ENCODE results near the gene SMOC1.

DNA sequence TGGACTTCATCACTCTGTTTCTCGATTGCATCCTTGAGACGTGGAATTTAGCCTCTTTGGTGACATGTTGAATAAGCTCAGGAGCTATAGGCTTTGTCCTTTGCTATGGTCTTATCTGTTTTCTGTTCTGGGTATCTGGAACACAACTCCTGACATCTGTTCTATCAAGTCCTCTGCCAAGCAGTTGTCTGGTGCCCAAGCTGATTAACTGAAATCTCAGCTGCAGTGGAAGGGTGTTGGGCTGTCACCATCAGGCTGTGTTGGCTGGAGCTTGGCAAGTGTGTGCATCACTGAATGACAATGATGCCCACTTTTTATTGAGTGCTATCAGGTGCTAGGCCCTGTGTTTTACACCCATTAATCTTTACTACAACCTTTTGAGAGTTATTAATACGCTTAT, 77.8 kb downstream of the SMOC1 start:
- no peak for TF ChIP-seq ZNF316 (IDR thresholded peaks at IDR 0.05)
- TF ChIP-seq, protein P1, sequence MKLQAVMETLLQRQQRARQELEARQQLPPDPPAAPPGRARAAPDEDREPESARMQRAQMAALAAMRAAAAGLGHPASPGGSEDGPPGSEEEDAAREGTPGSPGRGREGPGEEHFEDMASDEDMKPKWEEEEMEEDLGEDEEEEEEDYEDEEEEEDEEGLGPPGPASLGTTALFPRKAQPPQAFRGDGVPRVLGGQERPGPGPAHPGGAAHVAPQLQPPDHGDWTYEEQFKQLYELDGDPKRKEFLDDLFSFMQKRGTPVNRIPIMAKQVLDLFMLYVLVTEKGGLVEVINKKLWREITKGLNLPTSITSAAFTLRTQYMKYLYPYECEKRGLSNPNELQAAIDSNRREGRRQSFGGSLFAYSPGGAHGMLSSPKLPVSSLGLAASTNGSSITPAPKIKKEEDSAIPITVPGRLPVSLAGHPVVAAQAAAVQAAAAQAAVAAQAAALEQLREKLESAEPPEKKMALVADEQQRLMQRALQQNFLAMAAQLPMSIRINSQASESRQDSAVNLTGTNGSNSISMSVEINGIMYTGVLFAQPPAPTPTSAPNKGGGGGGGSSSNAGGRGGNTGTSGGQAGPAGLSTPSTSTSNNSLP (IDR thresholded peaks at IDR 0.05; ENCODE audit: borderline replicate concordance, low read depth, low read length), result no peak
- no peak for TF ChIP-seq HDAC6 (IDR thresholded peaks at IDR 0.05; ENCODE audit: low read depth, low read length)
- no peak for TF ChIP-seq POLR2A (conservative IDR thresholded peaks at IDR 0.05)
- TF ChIP-seq POLR2AphosphoS5 (IDR thresholded peaks at IDR 0.05; ENCODE audit: control insufficient read depth, insufficient read depth, low read depth, low read length), result no peak
- TF ChIP-seq, protein P2, sequence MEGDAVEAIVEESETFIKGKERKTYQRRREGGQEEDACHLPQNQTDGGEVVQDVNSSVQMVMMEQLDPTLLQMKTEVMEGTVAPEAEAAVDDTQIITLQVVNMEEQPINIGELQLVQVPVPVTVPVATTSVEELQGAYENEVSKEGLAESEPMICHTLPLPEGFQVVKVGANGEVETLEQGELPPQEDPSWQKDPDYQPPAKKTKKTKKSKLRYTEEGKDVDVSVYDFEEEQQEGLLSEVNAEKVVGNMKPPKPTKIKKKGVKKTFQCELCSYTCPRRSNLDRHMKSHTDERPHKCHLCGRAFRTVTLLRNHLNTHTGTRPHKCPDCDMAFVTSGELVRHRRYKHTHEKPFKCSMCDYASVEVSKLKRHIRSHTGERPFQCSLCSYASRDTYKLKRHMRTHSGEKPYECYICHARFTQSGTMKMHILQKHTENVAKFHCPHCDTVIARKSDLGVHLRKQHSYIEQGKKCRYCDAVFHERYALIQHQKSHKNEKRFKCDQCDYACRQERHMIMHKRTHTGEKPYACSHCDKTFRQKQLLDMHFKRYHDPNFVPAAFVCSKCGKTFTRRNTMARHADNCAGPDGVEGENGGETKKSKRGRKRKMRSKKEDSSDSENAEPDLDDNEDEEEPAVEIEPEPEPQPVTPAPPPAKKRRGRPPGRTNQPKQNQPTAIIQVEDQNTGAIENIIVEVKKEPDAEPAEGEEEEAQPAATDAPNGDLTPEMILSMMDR (IDR thresholded peaks at IDR 0.05 in 2 of 3, conservative IDR thresholded peaks at IDR 0.05 in 1 of 3; ENCODE audit: insufficient read depth in 2 of 3, low read depth in 1 of 3, low read length in 3 of 3), result no peak
